HEK293 (cell line): Measurements from ENCODE around the gene UBE2G2.
A peak's percentile ranks its signal among the peaks of the same experiment; 100 is the strongest.

Experiments
- CTCF ChIA-PET: fragments of 350-600 bp; formaldehyde crosslinking; extraction: SDS; loops from one replicate; lab custom pipeline; 2021; ENCODE audit warnings: antibody characterized with exemption; lab: Yijun Ruan, JAX
- POLR2A ChIA-PET: fragments of 300-600 bp; formaldehyde crosslinking; extraction: SDS; loops from one replicate; lab custom pipeline; 2020; ENCODE audit warnings: antibody characterized with exemption, inconsistent platforms; lab: Yijun Ruan, JAX
- H3K27ac ChIP-seq: fragments of 200-500 bp; sonication (Bioruptor generic); 2 replicates; pipeline ENCODE4 v1.5.1; 2014; ENCODE audit warnings: low read depth, low read length, control low read depth, inconsistent platforms; ENCODE audit errors: extremely low read depth
- H3K36me3 ChIP-seq, 2 experiments: fragments of 200-500 bp in 1 of 2; sonication (Bioruptor generic) in 1 of 2; 1 replicate in 1 of 2; 2 replicates in 1 of 2; pipeline ENCODE4 v1.5.1; 2014 to 2017; ENCODE audit warnings: inconsistent platforms in 2 of 2, low read length in 2 of 2; ENCODE audit not compliant: control insufficient read depth in 2 of 2, insufficient read depth in 1 of 2
- H3K4me1 ChIP-seq: fragments of 200-500 bp; sonication (Bioruptor generic); 2 replicates; pipeline ENCODE4 v1.5.1; 2014; ENCODE audit warnings: mild to moderate bottlenecking, low read length, inconsistent platforms; ENCODE audit not compliant: control insufficient read depth, insufficient read depth
- H3K4me3 ChIP-seq: 2 replicates; pipeline ENCODE4 v1.5.1; 2011; ENCODE audit warnings: low read depth, mild to moderate bottlenecking, control low read depth, low read length, moderate library complexity
- H3K9me3 ChIP-seq: fragments of 200-500 bp; sonication (Bioruptor generic); 2 replicates; pipeline ENCODE4 v1.5.1; 2014; ENCODE audit warnings: low read depth, low read length, inconsistent platforms; ENCODE audit not compliant: control insufficient read depth, insufficient read depth
- HOXD13 ChIP-seq: sonication (generic); formaldehyde crosslinking; IDR thresholded peaks from 2 replicates; pipeline ENCODE4 v1.8.0; 2022; ENCODE audit warnings: missing genetic modification reagents, borderline replicate concordance
- ZNF169 ChIP-seq: fragments of 450-650 bp; formaldehyde crosslinking; IDR thresholded peaks from 2 replicates; pipeline ENCODE4 v1.5.1; 2016; ENCODE audit warnings: missing biosample characterization, missing genetic modification characterization
- ZNF175 ChIP-seq: fragments of 450-650 bp; formaldehyde crosslinking; IDR thresholded peaks from 2 replicates; pipeline ENCODE4 v1.5.1; 2016; ENCODE audit warnings: missing biosample characterization, missing genetic modification characterization
- ZNF19 ChIP-seq: fragments of 450-650 bp; formaldehyde crosslinking; IDR thresholded peaks from 2 replicates; pipeline ENCODE4; 2016; ENCODE audit warnings: missing biosample characterization, missing genetic modification characterization, low read depth
- ZNF214 ChIP-seq: fragments of 450-650 bp; formaldehyde crosslinking; IDR thresholded peaks from 2 replicates; pipeline ENCODE4 v1.5.1; 2017; ENCODE audit warnings: missing biosample characterization, mild to moderate bottlenecking, missing genetic modification characterization, borderline replicate concordance
- ZNF404 ChIP-seq: fragments of 450-650 bp; formaldehyde crosslinking; IDR thresholded peaks from 2 replicates; pipeline ENCODE4 v1.5.1; 2017; ENCODE audit warnings: missing biosample characterization, missing genetic modification characterization
- ZNF433 ChIP-seq: fragments of 450-650 bp; formaldehyde crosslinking; IDR thresholded peaks from 2 replicates; pipeline ENCODE4 v1.5.1; 2016; ENCODE audit warnings: missing biosample characterization, missing genetic modification characterization, low read depth
- ZNF530 ChIP-seq: fragments of 450-650 bp; formaldehyde crosslinking; IDR thresholded peaks from 2 replicates; pipeline ENCODE4 v1.5.1; 2016; ENCODE audit warnings: low read depth, missing biosample characterization, missing genetic modification characterization
- ZNF610 ChIP-seq: fragments of 450-650 bp; formaldehyde crosslinking; IDR thresholded peaks from 2 replicates; pipeline ENCODE4 v1.5.1; 2016; ENCODE audit warnings: missing biosample characterization, missing genetic modification characterization, borderline replicate concordance
- ZNF621 ChIP-seq: fragments of 450-650 bp; formaldehyde crosslinking; IDR thresholded peaks from 2 replicates; pipeline ENCODE4 v1.5.1; 2017; ENCODE audit warnings: missing biosample characterization, missing genetic modification characterization
- TF ChIP-seq, protein P1 (sequence below): fragments of 450-650 bp; formaldehyde crosslinking; IDR thresholded peaks from 2 replicates; pipeline ENCODE4 v1.5.1; 2016; ENCODE audit warnings: missing biosample characterization, missing genetic modification characterization
- TF ChIP-seq, protein P2 (sequence below): fragments of 450-650 bp; formaldehyde crosslinking; IDR thresholded peaks from 2 replicates; pipeline ENCODE4 v1.5.0; 2017; ENCODE audit warnings: missing biosample characterization, missing genetic modification characterization, borderline replicate concordance
- TF ChIP-seq, protein P3 (sequence below): fragments of 450-650 bp; formaldehyde crosslinking; IDR thresholded peaks from 2 replicates; pipeline ENCODE4 v1.5.1; 2016; ENCODE audit warnings: missing biosample characterization, missing genetic modification characterization
- TF ChIP-seq, protein P4 (sequence below): fragments of 450-650 bp; formaldehyde crosslinking; IDR thresholded peaks from 2 replicates; pipeline ENCODE4 v1.5.1; 2017; ENCODE audit warnings: missing biosample characterization, missing genetic modification characterization
- TF ChIP-seq, protein P5 (sequence below): fragments of 450-650 bp; formaldehyde crosslinking; IDR thresholded peaks from 2 replicates; pipeline ENCODE4; 2016; ENCODE audit warnings: missing biosample characterization, missing genetic modification characterization
- TF ChIP-seq, protein P6 (sequence below): fragments of 450-650 bp; formaldehyde crosslinking; IDR thresholded peaks from 2 replicates; pipeline ENCODE4 v1.5.1; 2017; ENCODE audit warnings: missing biosample characterization, missing genetic modification characterization
- TF ChIP-seq, protein P7 (sequence below): fragments of 450-650 bp; formaldehyde crosslinking; conservative IDR thresholded peaks from 2 replicates; pipeline ENCODE4 v1.5.1; 2016; ENCODE audit warnings: low read depth, missing biosample characterization, missing genetic modification characterization
- TF ChIP-seq, protein P8 (sequence below): fragments of 450-650 bp; formaldehyde crosslinking; IDR thresholded peaks from 2 replicates; pipeline ENCODE4 v1.5.1; 2016; ENCODE audit warnings: missing biosample characterization, missing genetic modification characterization, low read depth
- TF ChIP-seq, protein P9 (sequence below): fragments of 450-650 bp; formaldehyde crosslinking; IDR thresholded peaks from 2 replicates; pipeline ENCODE4 v1.5.1; 2016; ENCODE audit warnings: missing biosample characterization, missing genetic modification characterization

Gene UBE2G2

DNA sequence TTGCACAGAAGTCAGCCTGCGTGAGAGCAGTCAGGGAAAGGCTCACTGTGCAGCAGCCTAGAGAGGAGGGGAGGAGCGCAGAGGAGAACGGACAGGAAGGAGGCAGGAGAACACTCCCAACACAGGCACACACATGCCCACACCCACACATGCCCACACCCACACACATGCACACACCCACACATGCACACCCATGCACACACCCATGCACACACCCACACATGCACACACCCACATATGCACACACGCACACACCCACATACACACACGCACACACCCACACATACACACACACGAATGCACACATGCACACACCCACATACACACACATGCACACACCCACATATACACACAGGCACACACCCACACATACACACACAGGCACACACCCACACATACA is 9.2 kb upstream of the UBE2G2 start (continued):
- no peak for TF ChIP-seq ZNF433 (tag by site-specific recombination)
- peak; percentile 73; the same call in 1 of the 2 replicates for TF ChIP-seq ZNF621 (tag by site-specific recombination)
- TF ChIP-seq ZNF610 (tag by site-specific recombination), result no peak
- TF ChIP-seq HOXD13 (CRISPR knock-in tag), result no peak
- TF ChIP-seq ZNF19, result no peak
- TF ChIP-seq ZNF404 (tag by site-specific recombination), result no peak
- TF ChIP-seq, protein P1, sequence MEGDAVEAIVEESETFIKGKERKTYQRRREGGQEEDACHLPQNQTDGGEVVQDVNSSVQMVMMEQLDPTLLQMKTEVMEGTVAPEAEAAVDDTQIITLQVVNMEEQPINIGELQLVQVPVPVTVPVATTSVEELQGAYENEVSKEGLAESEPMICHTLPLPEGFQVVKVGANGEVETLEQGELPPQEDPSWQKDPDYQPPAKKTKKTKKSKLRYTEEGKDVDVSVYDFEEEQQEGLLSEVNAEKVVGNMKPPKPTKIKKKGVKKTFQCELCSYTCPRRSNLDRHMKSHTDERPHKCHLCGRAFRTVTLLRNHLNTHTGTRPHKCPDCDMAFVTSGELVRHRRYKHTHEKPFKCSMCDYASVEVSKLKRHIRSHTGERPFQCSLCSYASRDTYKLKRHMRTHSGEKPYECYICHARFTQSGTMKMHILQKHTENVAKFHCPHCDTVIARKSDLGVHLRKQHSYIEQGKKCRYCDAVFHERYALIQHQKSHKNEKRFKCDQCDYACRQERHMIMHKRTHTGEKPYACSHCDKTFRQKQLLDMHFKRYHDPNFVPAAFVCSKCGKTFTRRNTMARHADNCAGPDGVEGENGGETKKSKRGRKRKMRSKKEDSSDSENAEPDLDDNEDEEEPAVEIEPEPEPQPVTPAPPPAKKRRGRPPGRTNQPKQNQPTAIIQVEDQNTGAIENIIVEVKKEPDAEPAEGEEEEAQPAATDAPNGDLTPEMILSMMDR (tag by site-specific recombination), result no peak
- TF ChIP-seq, protein P2, sequence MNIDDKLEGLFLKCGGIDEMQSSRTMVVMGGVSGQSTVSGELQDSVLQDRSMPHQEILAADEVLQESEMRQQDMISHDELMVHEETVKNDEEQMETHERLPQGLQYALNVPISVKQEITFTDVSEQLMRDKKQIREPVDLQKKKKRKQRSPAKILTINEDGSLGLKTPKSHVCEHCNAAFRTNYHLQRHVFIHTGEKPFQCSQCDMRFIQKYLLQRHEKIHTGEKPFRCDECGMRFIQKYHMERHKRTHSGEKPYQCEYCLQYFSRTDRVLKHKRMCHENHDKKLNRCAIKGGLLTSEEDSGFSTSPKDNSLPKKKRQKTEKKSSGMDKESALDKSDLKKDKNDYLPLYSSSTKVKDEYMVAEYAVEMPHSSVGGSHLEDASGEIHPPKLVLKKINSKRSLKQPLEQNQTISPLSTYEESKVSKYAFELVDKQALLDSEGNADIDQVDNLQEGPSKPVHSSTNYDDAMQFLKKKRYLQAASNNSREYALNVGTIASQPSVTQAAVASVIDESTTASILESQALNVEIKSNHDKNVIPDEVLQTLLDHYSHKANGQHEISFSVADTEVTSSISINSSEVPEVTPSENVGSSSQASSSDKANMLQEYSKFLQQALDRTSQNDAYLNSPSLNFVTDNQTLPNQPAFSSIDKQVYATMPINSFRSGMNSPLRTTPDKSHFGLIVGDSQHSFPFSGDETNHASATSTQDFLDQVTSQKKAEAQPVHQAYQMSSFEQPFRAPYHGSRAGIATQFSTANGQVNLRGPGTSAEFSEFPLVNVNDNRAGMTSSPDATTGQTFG (tag by site-specific recombination), result 0 out of 2 replicates have a peak, but pooled peaks have one; percentile 45
- TF ChIP-seq, protein P3, sequence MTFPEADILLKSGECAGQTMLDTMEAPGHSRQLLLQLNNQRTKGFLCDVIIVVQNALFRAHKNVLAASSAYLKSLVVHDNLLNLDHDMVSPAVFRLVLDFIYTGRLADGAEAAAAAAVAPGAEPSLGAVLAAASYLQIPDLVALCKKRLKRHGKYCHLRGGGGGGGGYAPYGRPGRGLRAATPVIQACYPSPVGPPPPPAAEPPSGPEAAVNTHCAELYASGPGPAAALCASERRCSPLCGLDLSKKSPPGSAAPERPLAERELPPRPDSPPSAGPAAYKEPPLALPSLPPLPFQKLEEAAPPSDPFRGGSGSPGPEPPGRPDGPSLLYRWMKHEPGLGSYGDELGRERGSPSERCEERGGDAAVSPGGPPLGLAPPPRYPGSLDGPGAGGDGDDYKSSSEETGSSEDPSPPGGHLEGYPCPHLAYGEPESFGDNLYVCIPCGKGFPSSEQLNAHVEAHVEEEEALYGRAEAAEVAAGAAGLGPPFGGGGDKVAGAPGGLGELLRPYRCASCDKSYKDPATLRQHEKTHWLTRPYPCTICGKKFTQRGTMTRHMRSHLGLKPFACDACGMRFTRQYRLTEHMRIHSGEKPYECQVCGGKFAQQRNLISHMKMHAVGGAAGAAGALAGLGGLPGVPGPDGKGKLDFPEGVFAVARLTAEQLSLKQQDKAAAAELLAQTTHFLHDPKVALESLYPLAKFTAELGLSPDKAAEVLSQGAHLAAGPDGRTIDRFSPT (tag by site-specific recombination), result no peak
- no peak for TF ChIP-seq ZNF169 (tag by site-specific recombination)
- no peak for TF ChIP-seq ZNF530 (tag by site-specific recombination)
- no peak for TF ChIP-seq ZNF175
- TF ChIP-seq, protein P4, sequence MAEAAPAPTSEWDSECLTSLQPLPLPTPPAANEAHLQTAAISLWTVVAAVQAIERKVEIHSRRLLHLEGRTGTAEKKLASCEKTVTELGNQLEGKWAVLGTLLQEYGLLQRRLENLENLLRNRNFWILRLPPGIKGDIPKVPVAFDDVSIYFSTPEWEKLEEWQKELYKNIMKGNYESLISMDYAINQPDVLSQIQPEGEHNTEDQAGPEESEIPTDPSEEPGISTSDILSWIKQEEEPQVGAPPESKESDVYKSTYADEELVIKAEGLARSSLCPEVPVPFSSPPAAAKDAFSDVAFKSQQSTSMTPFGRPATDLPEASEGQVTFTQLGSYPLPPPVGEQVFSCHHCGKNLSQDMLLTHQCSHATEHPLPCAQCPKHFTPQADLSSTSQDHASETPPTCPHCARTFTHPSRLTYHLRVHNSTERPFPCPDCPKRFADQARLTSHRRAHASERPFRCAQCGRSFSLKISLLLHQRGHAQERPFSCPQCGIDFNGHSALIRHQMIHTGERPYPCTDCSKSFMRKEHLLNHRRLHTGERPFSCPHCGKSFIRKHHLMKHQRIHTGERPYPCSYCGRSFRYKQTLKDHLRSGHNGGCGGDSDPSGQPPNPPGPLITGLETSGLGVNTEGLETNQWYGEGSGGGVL (tag by site-specific recombination), result no peak
- TF ChIP-seq, protein P5, sequence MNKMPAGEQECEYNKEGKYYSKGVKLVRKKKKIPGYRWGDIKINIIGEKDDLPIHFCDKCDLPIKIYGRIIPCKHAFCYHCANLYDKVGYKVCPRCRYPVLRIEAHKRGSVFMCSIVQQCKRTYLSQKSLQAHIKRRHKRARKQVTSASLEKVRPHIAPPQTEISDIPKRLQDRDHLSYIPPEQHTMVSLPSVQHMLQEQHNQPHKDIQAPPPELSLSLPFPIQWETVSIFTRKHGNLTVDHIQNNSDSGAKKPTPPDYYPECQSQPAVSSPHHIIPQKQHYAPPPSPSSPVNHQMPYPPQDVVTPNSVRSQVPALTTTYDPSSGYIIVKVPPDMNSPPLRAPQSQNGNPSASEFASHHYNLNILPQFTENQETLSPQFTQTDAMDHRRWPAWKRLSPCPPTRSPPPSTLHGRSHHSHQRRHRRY (tag by site-specific recombination), result no peak

DNA sequence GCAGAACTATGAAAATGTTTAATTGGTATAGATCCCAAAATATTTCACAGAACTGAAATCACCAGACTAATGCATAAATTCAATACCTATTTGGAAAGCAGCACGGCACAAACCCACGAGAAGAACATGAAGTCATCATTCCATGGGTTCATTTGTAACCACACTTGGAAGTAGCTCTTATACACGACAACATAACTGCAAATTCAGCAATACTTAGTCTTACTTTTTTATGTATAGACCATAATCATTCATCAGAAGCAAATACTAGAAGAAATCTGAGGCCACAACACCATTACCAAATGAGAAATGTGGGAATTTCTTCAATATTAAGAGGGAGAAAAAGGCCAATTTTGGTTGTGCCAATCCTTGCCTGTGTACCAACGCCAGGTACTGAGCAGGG is 4.2 kb upstream of the UBE2G2 start:
- Histone ChIP-seq H3K36me3 (peaks cover 6 to 69% of the 10 kb centered on the region in 2 experiments; a peak in 2 of 3 replicates), H3K4me1 (no peaks in the 10 kb centered on the region), H3K27ac (no peak overlapping the region), H3K9me3 (no peaks in the 10 kb centered on the region), H3K4me3 (no peak overlapping the region)
- POLR2A ChIA-PET, result interaction anchor here (0.6 kb wide), 1 partner anchor 728 kb away, joined by 3 read pairs; no protein-coding TSS in a partner anchor
- CTCF ChIA-PET, result interaction anchor here (1.5 kb wide), 1 partner anchor 12 kb away, joined by 8 read pairs; no protein-coding TSS in a partner anchor
- TF ChIP-seq ZNF214 (tag by site-specific recombination), result no peak
- TF ChIP-seq, protein P6, sequence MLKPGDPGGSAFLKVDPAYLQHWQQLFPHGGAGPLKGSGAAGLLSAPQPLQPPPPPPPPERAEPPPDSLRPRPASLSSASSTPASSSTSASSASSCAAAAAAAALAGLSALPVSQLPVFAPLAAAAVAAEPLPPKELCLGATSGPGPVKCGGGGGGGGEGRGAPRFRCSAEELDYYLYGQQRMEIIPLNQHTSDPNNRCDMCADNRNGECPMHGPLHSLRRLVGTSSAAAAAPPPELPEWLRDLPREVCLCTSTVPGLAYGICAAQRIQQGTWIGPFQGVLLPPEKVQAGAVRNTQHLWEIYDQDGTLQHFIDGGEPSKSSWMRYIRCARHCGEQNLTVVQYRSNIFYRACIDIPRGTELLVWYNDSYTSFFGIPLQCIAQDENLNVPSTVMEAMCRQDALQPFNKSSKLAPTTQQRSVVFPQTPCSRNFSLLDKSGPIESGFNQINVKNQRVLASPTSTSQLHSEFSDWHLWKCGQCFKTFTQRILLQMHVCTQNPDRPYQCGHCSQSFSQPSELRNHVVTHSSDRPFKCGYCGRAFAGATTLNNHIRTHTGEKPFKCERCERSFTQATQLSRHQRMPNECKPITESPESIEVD (tag by site-specific recombination), result no peak
- TF ChIP-seq, protein P7, sequence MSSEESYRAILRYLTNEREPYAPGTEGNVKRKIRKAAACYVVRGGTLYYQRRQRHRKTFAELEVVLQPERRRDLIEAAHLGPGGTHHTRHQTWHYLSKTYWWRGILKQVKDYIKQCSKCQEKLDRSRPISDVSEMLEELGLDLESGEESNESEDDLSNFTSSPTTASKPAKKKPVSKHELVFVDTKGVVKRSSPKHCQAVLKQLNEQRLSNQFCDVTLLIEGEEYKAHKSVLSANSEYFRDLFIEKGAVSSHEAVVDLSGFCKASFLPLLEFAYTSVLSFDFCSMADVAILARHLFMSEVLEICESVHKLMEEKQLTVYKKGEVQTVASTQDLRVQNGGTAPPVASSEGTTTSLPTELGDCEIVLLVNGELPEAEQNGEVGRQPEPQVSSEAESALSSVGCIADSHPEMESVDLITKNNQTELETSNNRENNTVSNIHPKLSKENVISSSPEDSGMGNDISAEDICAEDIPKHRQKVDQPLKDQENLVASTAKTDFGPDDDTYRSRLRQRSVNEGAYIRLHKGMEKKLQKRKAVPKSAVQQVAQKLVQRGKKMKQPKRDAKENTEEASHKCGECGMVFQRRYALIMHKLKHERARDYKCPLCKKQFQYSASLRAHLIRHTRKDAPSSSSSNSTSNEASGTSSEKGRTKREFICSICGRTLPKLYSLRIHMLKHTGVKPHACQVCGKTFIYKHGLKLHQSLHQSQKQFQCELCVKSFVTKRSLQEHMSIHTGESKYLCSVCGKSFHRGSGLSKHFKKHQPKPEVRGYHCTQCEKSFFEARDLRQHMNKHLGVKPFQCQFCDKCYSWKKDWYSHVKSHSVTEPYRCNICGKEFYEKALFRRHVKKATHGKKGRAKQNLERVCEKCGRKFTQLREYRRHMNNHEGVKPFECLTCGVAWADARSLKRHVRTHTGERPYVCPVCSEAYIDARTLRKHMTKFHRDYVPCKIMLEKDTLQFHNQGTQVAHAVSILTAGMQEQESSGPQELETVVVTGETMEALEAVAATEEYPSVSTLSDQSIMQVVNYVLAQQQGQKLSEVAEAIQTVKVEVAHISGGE (tag by site-specific recombination), result no peak
- TF ChIP-seq, protein P8, sequence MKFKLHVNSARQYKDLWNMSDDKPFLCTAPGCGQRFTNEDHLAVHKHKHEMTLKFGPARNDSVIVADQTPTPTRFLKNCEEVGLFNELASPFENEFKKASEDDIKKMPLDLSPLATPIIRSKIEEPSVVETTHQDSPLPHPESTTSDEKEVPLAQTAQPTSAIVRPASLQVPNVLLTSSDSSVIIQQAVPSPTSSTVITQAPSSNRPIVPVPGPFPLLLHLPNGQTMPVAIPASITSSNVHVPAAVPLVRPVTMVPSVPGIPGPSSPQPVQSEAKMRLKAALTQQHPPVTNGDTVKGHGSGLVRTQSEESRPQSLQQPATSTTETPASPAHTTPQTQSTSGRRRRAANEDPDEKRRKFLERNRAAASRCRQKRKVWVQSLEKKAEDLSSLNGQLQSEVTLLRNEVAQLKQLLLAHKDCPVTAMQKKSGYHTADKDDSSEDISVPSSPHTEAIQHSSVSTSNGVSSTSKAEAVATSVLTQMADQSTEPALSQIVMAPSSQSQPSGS (tag by site-specific recombination), result no peak
- TF ChIP-seq, protein P9, sequence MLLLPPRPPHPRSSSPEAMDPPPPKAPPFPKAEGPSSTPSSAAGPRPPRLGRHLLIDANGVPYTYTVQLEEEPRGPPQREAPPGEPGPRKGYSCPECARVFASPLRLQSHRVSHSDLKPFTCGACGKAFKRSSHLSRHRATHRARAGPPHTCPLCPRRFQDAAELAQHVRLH (tag by site-specific recombination), result no peak
